ENCODE measurements around the gene ZACN.

- TF ChIP-seq EZH2phosphoT487 (IDR thresholded peaks at IDR 0.05; ENCODE audit: low read length) (no peak), CTCF (IDR thresholded peaks at IDR 0.05; ENCODE audit: low read length) (no peak)
Measured at GRCh38 chr17:76078860-76079534, at the start of gene ZACN.

Measured in MM.1S (cell line).